Hematopoietic multipotent progenitor cell treated with erythropoietin and hydrocortisone succinate and interleukin-3 and kit ligand, for 15 days (in vitro differentiated cells): ENCODE results near the gene DOCK4.

ENCODE experiments used
- DNase-seq: peaks from one replicate; pipeline ENCODE4 v3.0.0-alpha.2; 2015; ENCODE audit warnings: low spot score

The DOCK4 gene

DNA sequence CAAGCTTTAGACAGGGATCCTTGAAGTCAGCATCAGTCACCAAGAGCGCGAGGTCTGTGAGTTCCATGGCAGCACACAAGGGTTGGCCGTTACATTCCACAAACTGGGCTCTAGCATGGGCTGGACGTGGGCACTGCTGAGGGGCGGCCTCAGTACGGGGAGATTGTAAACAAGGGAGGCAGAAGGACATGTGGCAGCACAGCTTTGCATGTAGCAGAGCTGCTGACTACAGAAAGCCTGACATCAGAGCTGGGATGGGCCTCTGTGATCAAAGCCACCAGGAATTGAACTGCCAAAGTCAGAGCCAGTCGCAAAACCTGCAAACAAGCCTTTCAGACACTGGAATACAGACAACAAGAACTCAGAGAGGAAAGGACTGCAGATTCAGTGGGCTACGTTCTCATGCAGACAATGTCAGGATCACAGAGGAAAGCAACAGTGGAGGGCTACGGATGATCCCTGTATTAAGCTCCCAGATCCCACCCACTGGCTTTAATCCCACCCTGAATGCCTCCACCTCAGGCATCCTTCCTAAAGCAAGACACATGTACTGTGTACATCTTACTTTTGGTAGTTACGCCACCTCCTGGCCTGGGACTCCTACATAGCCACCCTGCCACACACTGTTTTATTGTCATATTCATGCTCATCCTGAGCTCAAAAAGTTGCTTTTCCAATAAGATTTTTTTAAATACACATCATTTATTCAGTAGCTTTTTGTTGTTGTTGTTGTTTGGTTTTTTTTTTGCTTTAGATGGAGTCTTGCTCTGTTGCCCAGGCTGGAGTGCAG, 352.8 kb downstream of the DOCK4 start:
- no peak for DNase-seq

DNA sequence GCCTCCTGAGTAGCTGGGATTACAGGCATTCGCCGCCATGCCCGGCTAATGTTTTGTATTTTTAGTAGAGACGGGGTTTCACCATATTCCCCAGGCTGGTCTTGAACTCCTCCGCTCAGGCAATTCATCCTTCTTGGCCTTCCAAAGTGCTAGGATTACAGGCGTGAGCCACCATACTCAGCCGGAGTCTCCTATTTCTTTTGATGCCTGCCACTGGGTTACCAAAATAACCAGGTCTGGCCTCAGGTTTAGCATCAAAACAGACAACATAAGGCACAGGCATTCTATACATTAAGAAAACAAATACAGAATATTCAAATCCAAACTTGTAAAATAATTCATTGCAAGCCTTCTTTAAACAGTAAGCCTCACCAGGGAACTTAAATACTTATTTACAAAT, 354.1 kb downstream of the DOCK4 start:
- no peak for DNase-seq

DNA sequence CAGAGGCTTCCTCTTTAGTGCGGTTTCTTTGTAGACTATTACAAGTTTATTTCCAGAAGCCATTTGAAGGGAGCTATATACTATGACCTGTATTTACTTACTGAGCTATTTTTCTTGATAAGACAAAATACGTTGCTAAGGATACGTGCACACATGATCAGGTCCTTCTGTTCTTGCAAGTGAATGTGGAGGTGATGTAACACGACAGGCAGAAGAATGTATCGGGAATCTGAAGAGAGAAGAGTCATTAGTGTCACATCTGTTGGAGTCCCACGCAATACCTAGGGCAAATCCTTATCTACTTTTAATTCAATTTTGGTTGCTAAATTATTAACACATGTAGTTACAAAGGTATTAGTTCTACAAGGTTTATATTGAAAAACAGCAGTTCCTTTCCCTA, 359.3 kb downstream of the DOCK4 start:
- DNase-seq = no peak

DNA sequence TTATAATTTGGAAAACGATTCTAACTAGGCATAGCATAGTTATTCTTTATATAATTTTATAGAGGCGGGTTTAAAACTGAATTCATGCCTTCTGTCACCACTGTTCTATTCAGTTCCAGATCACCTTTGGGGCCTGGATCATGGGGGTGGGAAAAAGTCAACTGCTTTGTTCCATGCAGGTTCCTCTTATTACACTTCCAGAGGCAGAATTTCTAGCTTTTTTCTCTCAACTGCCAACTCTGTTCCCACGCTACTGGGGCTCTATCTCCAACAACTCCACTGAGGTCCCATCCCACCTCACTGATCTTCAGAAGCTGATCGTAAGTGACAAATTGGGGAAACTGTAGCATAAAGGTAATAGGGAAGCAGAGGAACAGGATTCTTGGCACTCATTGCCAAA, 360.3 kb downstream of the DOCK4 start:
- DNase-seq = no peak

DNA sequence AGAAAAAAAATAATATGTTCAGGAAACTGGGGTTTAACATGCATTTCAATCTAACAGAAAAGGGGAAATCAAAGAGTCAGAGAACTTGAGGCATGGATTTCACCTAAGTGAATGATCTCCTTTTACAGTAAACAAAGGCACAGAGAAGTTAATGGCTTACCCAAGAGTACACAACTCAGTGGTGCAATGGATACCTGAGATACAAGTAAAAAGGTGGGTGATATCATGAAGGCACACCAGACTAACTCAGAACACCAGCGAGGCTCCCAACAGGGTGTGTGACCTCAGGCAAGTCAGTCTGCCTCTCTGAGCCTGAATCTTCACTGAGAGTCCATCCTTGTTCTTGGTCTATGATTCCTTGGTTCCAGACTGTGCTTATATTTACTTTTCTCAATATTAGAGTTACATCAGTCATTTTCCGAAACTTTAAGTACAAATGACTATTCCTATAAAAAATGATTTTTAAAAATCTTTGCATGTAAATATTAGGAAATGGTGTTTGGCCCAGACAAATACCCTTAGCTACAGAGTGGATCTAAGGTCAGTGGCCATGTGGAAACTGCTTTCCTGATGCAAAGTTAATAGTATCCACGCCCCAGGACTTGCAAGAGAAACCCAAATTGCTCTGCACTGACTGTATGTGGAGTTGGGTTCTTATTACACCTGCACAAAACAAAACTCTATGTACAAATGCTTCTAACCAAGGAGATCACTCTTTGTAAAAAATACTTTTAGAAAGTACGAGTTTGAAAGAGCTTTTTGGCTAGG, 361.1 kb downstream of the DOCK4 start:
- no peak for DNase-seq

DNA sequence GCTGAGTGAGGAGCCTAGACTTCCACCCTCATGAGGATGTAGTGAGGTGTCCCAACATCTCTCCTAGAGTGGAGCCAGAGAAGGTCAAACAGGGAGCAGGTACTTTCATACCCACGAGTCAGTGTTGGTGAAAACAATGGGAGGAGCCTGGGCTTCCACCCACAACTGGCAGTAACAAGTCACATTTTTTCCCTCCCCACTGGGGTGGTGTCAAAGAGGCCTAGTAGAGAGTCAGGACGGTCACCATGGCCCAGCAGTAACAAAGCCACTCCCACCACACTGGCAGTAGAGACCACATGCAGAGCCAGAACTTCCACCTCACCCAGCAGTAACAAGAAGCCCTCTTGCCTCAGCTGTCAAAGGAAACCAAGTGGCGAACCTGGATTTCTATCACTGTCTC, 363.7 kb downstream of the DOCK4 start:
- DNase-seq = no peak

DNA sequence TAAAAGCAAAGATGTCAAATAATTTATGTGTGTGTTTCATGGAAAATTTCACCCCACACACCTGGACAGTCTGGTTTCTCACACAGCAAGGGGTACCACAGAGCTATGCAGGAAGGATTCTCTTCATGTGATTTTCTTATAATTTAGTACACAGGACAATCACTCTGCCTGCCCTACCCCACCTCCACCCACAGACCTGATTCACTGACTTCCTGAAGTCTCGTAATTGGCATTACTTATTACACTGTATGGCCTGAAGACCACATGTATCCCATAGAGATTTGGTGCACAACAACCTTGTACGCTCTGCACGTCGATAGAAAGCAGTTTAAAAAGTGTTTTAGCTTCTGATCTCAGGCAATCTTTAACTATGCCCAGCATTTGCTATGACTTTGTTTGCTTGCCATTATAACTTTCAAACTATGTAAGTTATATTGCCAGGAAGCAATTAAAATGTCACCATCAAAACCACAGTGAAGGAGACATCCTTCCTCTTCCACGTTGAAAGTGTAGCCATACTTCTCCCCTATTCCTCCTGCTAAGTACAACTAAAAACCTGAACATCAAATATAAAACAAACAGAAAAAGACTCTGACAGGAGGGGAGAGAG, 364.5 kb downstream of the DOCK4 start:
- no peak for DNase-seq

DNA sequence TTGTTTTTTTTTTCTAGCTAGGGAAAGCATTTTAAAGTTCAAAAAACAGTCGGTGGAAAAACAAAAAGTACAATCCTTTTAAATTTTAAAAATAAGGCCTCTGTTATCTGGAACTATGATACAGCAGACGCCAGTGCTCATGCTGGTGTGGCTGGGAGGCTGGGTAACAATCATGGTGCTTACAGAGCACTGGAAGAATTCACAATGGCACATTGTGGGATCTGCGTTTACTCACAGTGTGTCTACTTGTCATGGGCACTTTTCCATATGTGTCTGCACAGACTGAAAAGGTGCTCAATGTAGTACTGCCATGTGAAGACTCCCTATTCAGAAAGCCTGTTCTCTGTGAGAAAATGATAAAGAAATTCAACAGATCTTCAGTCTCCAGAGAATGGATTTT, 365.7 kb downstream of the DOCK4 start:
- no peak for DNase-seq

DNA sequence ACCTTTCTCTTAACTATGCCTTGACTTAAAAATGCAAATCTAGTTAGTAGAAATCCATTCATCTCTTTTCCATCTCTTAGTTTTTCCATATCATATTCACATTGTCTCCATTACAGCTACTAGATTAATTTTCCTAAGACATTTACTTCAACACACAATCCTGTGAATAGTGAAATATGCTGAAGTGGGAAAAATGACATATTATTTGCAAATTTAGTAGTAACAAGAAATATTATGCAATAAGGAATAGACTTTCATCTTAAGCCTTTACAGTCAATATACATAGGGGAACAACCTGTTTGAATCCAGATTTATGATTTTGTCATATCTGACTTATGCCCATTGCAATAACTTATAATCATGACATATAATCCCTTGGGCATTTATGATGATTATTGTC, 366.9 kb downstream of the DOCK4 start:
- no peak for DNase-seq

DNA sequence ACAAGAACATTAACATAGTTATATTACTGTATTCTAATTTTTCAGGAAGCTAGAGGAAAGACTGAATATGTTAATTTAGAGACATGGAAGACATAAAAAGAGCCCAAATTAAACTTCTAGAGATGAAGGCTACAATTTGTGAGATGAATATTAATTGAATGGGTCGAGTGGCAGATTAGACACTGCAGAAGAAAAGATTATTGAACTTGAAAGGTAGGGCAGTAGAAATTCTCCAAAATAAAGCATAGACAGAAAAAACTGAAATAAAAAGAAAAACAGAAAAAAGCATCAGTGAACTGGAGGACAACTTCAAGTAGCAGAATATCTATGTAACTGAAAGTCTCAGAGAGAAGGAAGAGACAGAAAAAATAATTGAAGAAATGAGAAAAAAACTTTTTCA, 369.6 kb downstream of the DOCK4 start:
- DNase-seq = no peak

DNA sequence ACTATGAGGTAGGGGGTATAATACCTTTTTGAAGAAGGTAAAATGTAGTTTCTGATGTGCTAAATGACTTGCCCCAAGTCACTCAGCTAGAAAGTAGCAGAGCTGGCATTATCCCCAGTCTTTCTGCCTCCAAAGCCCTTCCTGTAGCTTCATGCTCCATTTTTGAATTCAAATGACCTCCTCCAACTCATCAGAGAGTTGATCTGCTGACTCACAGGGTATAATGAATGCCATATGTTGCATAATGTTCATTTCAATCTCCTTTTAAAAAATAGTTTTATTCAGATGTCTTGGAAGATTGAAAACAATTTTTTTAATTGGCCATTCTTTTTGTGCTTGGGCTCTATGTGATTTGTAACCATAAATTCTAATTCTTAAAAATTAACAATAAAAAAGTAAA, 371.1 kb downstream of the DOCK4 start:
- no peak for DNase-seq

DNA sequence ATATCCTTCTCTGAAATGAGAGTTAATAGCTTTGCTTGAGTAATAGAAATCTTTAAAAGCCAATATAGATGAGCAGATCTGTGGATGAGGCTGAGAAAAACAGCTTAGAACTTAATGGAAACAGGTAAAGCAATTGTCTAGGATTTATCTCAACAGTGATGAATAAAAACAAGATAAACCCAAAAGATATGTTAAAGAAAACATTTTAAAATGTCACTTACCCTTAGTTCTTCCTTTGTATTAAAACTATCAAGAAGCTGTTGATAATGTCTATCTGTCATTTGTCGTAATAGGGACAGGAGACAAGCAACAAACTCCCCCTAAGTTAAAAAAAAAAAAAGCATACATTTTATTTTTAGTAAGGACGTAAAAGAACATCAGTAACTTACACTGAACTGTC, 371.8 kb downstream of the DOCK4 start:
- no peak for DNase-seq

DNA sequence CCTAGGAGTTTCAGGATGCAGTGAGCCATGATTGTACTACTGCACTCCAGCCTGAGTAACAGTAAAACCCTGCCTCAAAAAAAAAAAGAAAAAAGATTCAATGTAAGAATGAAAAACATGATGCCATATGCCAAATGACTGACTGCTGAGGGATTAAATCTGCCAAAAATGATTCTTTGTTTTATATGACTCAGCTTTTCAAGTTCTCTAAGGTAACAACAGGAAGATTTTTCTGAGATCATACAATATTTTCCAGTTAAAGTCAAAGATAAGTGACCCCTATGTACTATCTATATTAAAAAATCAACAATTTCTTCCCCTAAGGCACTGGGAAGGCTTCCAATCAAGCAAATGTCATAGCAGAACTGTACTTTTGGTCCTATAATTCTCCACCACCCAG, 372.7 kb downstream of the DOCK4 start:
- DNase-seq = no peak

DNA sequence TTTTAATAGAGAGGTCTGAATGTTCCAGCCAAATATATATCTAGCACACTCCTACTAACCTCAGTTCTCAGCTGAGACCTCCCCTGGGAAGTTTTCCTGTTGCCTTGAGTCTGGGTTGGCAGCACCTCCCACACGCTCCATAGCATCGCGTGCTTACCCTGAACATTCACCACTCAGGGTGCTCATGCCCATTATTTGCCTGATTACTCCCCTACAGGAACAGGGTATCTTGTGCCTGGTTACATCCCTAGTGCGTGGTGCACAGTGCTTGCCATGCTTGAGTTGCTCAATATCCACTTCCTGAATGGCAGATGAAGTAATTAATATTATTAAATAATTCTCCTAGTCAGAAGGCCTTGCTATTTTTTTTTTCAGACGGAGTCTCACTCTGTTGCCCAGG, 374.0 kb downstream of the DOCK4 start:
- DNase-seq = no peak

DNA sequence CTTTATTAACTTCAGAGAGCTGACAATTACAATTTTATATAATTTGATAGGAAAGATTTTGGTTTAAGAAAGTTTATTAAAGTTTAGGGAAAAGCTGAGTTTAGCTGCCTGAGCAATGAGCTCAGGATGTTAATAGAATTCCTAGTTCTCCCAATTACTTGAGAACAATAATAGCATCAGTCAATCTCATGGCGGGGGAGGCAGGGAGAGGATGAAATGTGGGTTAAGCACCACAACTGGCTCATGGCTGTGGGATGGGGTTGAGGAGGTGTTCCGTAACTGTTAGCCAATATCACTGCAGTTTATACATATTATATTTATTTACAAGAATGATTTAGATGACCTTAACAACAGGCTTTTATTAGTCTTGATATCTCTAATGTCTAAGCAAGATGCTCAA, 377.0 kb downstream of the DOCK4 start:
- DNase-seq = no peak

DNA sequence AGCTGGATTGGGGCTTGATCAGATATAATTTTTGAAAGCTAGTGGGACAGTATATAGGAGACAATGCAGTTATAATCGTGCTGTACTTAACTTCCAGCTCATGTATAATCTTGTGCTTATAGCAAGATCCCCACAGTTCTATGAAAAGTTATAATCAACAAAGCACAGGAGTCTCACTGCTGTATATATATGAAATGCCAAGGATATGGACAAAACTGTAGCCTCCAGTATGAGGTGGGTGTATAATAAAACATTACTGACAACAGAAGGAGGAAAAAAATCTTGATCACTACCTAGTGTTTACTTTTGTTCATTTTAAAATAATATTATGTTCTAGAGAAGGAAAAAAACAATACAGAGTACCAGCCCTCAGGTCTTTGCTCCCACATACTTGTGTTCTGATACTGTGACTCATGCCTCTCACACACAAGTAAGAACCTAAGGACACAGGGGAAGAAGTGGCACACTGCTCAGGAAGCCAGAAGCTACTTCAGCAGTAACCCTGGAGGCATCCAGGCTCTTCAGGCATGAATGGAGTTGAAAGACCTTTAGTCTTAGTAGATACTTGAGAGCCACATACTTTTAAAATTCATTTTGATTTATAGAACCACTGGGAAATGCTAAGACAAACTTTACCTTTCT, 378.2 kb downstream of the DOCK4 start:
- DNase-seq = no peak

DNA sequence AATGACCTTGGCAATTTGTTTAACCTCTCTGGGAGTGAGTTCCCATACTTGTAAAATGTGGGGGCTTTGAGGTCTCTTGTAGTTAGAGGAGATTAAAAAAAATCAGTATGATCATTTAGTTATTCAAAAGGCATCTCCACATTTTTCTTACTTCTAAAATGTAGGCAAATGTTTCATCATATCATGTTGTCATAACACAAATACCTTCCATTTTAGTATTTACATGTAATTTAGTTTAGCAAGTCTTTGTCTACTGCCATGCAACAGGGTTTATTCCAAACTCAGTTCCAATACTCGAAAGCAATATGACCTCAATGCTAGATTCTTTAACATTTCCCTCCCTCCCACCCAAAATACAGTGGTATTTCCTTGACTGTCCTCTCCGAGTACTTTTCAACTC, 381.2 kb downstream of the DOCK4 start:
- no peak for DNase-seq

DNA sequence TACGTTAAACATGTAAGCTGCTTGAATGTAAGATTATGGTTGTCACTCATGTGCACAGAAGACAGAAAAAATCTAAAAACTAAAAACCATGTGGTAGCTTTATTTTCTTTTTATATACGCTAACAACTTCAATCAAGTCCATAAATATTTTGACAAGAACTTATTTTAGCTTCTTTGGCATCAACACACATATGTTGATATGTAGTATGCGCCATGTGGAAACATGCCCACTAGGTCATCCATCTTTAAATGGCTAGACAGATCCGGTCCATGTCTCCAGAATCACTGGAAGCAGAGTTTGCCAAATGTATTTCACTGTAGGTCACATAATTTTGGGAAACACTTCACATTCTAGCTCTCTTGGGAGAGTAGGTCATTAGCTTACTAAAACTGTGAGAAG, 382.4 kb downstream of the DOCK4 start:
- no peak for DNase-seq

DNA sequence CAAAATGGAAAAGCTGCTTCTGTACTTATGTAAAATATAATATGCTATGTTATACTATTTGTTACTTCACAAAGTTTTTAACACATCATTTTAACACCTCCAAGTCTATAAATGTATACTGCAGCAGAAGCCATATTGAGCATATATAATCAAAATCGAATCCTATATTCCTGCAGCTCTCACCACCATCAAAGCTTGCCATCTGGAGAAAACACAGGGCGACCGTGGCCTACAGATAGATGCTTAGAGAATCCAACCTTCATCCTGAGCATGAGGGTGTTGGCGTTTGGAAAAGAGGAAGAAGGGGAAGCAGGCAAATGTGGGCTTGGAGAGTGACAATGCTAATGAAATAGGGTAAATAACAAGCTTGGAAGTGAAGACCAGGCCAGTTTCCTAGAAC, 385.2 kb downstream of the DOCK4 start:
- no peak for DNase-seq

DNA sequence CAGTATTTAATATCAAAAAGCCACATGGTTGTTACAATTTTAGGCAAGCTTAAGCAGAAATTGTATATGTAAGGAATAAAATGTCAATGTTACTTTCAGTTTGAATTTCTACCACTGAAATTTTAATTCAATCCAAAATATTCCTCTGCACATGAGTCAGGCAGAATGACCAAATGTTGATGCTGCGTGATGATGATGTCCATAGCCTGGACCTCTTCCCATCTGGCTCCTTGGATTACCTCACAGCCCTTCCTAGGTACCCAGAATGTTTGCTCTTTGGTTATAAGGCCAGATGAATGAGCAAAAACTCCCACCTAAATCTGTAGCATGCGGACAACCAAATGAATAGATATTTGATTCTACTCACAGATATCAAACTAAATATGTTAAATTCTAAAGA, 385.6 kb downstream of the DOCK4 start:
- no peak for DNase-seq

DNA sequence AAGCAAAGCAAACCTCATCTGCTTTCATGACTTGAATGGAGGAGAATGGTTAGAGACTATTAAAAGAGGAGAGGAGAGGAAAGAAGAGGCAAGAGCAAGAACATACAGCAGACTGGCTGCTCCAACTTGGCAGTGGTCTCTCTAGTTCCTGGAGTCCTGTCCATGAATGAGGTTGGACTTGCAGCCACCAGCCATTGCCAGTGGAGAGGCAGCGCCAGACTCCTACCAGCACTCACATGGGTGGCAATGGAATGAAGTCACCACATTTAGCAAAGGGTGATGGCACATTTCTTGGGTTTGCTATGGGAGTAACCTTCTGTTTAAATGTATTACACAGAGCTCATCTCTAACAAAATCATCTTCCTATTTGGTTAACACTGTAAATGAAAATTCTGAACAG, 386.1 kb downstream of the DOCK4 start:
- DNase-seq = no peak

DNA sequence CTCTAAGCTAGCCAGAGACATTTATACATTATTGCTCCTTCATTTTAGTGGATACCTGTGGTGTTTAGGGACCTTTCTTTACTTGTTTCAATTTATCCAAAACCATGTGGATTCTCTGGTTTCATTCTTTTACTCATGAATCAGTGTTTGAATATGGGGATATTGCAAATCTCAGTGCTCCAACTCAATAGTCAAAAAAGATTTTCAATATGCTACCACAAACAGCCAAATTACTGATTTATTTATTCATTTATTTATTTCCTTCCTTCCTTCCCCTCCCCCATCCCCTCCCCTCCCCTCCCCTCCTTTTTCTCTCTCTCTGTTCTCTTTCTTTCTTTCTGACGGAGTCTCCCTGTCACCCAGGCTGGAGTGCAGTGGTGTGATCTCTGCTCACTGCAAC, 390.8 kb downstream of the DOCK4 start:
- no peak for DNase-seq

DNA sequence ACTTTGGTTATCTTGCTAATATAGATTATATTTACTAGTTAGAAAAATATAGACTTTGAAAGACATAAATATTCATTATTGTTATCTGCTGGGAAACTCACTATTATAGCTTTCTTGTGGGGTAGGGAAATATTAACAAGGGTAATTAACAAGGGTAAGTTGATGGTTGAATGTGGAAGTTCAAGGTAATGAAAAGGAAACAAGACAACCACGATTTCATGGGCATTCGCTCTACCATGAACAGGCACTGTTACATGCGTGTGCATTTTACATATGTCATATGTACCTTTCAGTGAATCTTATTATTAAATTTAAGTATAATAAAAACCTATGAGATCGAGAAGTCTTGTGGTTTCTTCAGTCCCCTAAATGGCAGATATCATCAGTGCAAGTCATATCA, 392.9 kb downstream of the DOCK4 start:
- no peak for DNase-seq
